HepG2 (cell line): ENCODE data around the gene PARP2. TPM values are rescaled to one million over a fixed set of nuclear protein-coding genes. Genes with fewer than 3 reads are reported as not detected.

Experiments
- ARHGAP35 ChIP-seq: sonication (generic); formaldehyde crosslinking; IDR thresholded peaks from 2 replicates; pipeline ENCODE4 v1.9.0; 2022; ENCODE audit warnings: mild to moderate bottlenecking, inconsistent platforms, moderate library complexity, missing genetic modification reagents, borderline replicate concordance
- ATF2 ChIP-seq: sonication (generic); formaldehyde crosslinking; IDR thresholded peaks from 2 replicates; pipeline ENCODE4 v1.4.0; 2020; ENCODE audit warnings: missing genetic modification reagents
- ATF7-NPFF ChIP-seq: sonication (generic); formaldehyde crosslinking; IDR thresholded peaks from 2 replicates; pipeline ENCODE4 v1.8.1; 2023; ENCODE audit warnings: mild to moderate bottlenecking, low read depth, missing genetic modification reagents, moderate library complexity
- E2F5 ChIP-seq: sonication (generic); formaldehyde crosslinking; conservative IDR thresholded peaks from 2 replicates; pipeline ENCODE4 v1.4.0; 2020; ENCODE audit warnings: missing genetic modification reagents
- GABPB1 ChIP-seq: IDR thresholded peaks from 2 replicates; pipeline ENCODE4 v1.6.1; 2016; ENCODE audit warnings: mild to moderate bottlenecking, missing genetic modification reagents, moderate library complexity, missing compliant biosample characterization
- GZF1 ChIP-seq: sonication (generic); formaldehyde crosslinking; IDR thresholded peaks from 2 replicates; pipeline ENCODE4 v1.5.1; 2020; ENCODE audit warnings: mild to moderate bottlenecking, missing genetic modification reagents
- KDM5B ChIP-seq: sonication (generic); formaldehyde crosslinking; IDR thresholded peaks from 2 replicates; pipeline ENCODE4 v1.4.0; 2020; ENCODE audit warnings: missing genetic modification reagents, mild to moderate bottlenecking, borderline replicate concordance
- MEIS2 ChIP-seq: sonication (generic); formaldehyde crosslinking; IDR thresholded peaks from 2 replicates; pipeline ENCODE4 v1.9.0; 2021; ENCODE audit warnings: mild to moderate bottlenecking, missing genetic modification reagents
- MXD1 ChIP-seq: sonication (generic); formaldehyde crosslinking; IDR thresholded peaks from 2 replicates; pipeline ENCODE4 v1.4.0; 2020; ENCODE audit warnings: mild to moderate bottlenecking, missing genetic modification reagents
- PBX3 ChIP-seq: sonication (generic); formaldehyde crosslinking; IDR thresholded peaks from 2 replicates; pipeline ENCODE4 v1.8.1; 2023; ENCODE audit warnings: missing genetic modification reagents, inconsistent platforms, borderline replicate concordance
- RARA ChIP-seq: IDR thresholded peaks from 2 replicates; pipeline ENCODE4 v1.6.1; 2016; ENCODE audit warnings: missing genetic modification reagents, missing compliant biosample characterization
- SRF ChIP-seq: IDR thresholded peaks from 2 replicates; pipeline ENCODE4 v1.6.1; 2011; ENCODE audit warnings: mild to moderate bottlenecking, low read depth, low read length, moderate library complexity
- TFE3 ChIP-seq: IDR thresholded peaks from 2 replicates; pipeline ENCODE4 v1.6.1; 2016
- THAP7 ChIP-seq: sonication (generic); formaldehyde crosslinking; IDR thresholded peaks from 2 replicates; pipeline ENCODE4 v1.8.1; 2023; ENCODE audit warnings: mild to moderate bottlenecking, missing genetic modification reagents
- ZEB1 ChIP-seq: IDR thresholded peaks from 2 replicates; pipeline ENCODE4 v1.6.1; 2012; ENCODE audit warnings: mild to moderate bottlenecking, low read depth, inconsistent platforms; ENCODE audit not compliant: insufficient replicate concordance
- ZFP36L1 ChIP-seq: sonication (generic); formaldehyde crosslinking; IDR thresholded peaks from 2 replicates; pipeline ENCODE4 v1.8.0; 2022; ENCODE audit warnings: mild to moderate bottlenecking, missing genetic modification reagents, moderate library complexity
- ZNF350 ChIP-seq: sonication (generic); formaldehyde crosslinking; IDR thresholded peaks from 2 replicates; pipeline ENCODE4 v1.4.0; 2020; ENCODE audit warnings: mild to moderate bottlenecking, low read depth, missing genetic modification reagents, borderline replicate concordance
- ZNF691 ChIP-seq: sonication (generic); formaldehyde crosslinking; IDR thresholded peaks from 2 replicates; pipeline ENCODE4 v1.4.0; 2020; ENCODE audit warnings: missing genetic modification reagents, low read depth, mild to moderate bottlenecking, borderline replicate concordance
- ZNF775 ChIP-seq: sonication (generic); formaldehyde crosslinking; IDR thresholded peaks from 2 replicates; pipeline ENCODE4 v1.4.0; 2020; ENCODE audit warnings: missing genetic modification reagents, mild to moderate bottlenecking, moderate library complexity, borderline replicate concordance
- ZSCAN9 ChIP-seq: IDR thresholded peaks from 2 replicates; pipeline ENCODE4 v1.6.1; 2016; ENCODE audit warnings: borderline replicate concordance
- polyA plus RNA-seq, 8 experiments: library from polyadenylated mRNA; depleted of rRNA in 3 of 8; stranded (reverse) in 7 of 8; unstranded in 1 of 8; fragments of >200 nt; fragmentation: Illumina TruSeq in 4 of 8; extraction: Trizol in 4 of 8; gene quantifications; 2 replicates each; pipeline versions ENCODE4 v1.2.1 to v1.2.3, GENCODE V29; 2011 to 2016; ENCODE audit warnings: low read depth in 4 of 8, missing spikeins in 1 of 8, mixed read lengths in 1 of 8; ENCODE audit not compliant: insufficient read depth in 1 of 8
- total RNA-seq, 5 experiments: library from RNA; depleted of rRNA; stranded (reverse); fragments of >200 nt; fragmentation: Illumina TruSeq; extraction: Trizol; gene quantifications; 2 replicates each; pipeline ENCODE4 v1.2.3, GENCODE V29; 2016; ENCODE audit warnings: low read depth in 1 of 5

PARP2 gene
- total and polyA plus RNA-seq, 2 of the 13 experiments (the other 11 are each of a cell fraction or from before 2014, with no cell fraction given) = 37.3 to 38.4 TPM

GRCh38 chr14:20332788-20333493 lies 10.5 kb upstream of the PARP2 start, which contains the start of gene CCNB1IP1 (continued):
- TF ChIP-seq ARHGAP35 = no peak
- no peak for TF ChIP-seq TFE3 (CRISPR knock-in tag)
- TF ChIP-seq ZNF350 (CRISPR knock-in tag) = peak; percentile 66; the same call in 1 of the 2 replicates
- TF ChIP-seq ZFP36L1 = peak; percentile 56; the same call in 1 of the 2 replicates
- no peak for TF ChIP-seq E2F5 (CRISPR knock-in tag)
- no peak for TF ChIP-seq RARA (CRISPR knock-in tag)
- TF ChIP-seq ZNF691 (CRISPR knock-in tag) = no peak
- TF ChIP-seq GABPB1 = peak; percentile 76
- peak; percentile 19; the same call in 1 of the 2 replicates for TF ChIP-seq ZSCAN9
- TF ChIP-seq ZNF775 (CRISPR knock-in tag) = no peak
- peak; percentile 97 for TF ChIP-seq ATF2 (CRISPR knock-in tag)
- TF ChIP-seq THAP7 (CRISPR knock-in tag) = 0 out of 2 replicates have a peak, but pooled peaks have one; percentile 42
- no peak for TF ChIP-seq KDM5B
- peak; percentile 47 for TF ChIP-seq ZEB1
- TF ChIP-seq MEIS2 (CRISPR knock-in tag) = no peak
- peak; percentile 100 for TF ChIP-seq SRF
- 0 out of 2 replicates have a peak, but pooled peaks have one; percentile 32 for TF ChIP-seq PBX3 (CRISPR knock-in tag)
- no peak; the same call in 1 of the 2 replicates for TF ChIP-seq GZF1 (CRISPR knock-in tag)
- 0 out of 2 replicates have a peak, but pooled peaks have one; percentile 36 for TF ChIP-seq ATF7-NPFF (CRISPR knock-in tag)
- peak; percentile 76; the same call in 1 of the 2 replicates for TF ChIP-seq MXD1 (CRISPR knock-in tag)
